ENCODE measurements around the gene POLR3A.

DNA sequence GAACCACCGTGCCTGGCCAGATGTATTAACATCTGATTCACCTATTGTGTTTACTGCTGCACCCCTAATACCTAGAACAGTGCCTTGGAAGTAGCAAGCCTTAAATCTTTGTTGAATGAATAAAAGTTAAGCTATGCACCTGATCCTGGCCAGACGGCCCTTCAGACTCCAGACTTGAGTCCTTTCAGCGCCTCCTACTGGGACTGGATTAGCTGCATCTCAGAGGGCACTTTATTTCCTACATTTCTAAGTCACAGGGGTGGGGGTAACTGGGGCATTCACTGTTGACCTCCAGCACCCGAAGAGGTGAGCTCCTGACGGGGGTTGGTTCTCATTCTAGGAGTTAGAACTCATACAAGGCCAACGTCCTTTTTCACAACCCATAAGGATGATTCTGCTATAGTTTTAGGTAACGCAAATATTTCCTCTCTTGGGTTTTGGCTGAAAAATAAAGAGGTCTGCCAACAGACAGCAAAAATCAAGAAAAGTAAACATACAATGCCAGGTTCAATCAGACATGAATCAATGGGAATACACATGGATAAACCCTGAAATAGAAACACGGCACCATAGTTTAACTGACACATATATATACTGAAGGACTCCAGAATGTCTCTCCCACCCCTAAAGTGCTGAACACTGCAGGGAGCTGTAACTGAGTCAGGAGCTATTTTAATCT lies 54.8 kb downstream of the POLR3A start:
- TF ChIP-seq CTCF (IDR thresholded peaks at IDR 0.05) (peak in 4 of 6 experiments; percentile 17 to 59 (median 46)), POLR2A (IDR thresholded peaks at IDR 0.05) (no peak)

Data from esophagus squamous epithelium (tissue), 4 donors.